ENCODE data around the gene KIAA0825.

GRCh38 chr5:94457788-94458187, 160.6 kb downstream of the KIAA0825 start:
- TF ChIP-seq CTCF (IDR thresholded peaks at IDR 0.05; ENCODE audit: low read length) (no peak), EZH2 (IDR thresholded peaks at IDR 0.05; ENCODE audit: borderline replicate concordance, low read length) (no peak)
